GM18511 (cell line): ENCODE data around the gene PASD1.

Experiments
- ATAC-seq: cut with Tn5 transposase; IDR thresholded peaks from one replicate; pipeline ENCODE4 v1.9.1; 2021; ENCODE audit warnings: mild to moderate bottlenecking, moderate library complexity; ENCODE audit not compliant: unreplicated experiment

Gene PASD1

GRCh38 chrX:151701071-151701470 is 137.6 kb downstream of the PASD1 start:
- no peak for ATAC-seq

GRCh38 chrX:151701531-151701930 is 138.1 kb downstream of the PASD1 start:
- ATAC-seq: no peak

- no peak for ATAC-seq
These were observed 138.7 kb downstream of the PASD1 start for GRCh38 chrX:151702026-151702714.

- ATAC-seq: no peak
These were observed 139.4 kb downstream of the PASD1 start for GRCh38 chrX:151702741-151703340.

GRCh38 chrX:151703487-151703886 is 140.0 kb downstream of the PASD1 start:
- no peak for ATAC-seq

GRCh38 chrX:151704041-151704663 is 140.7 kb downstream of the PASD1 start:
- ATAC-seq: no peak

- ATAC-seq: no peak
These were observed 145.3 kb downstream of the PASD1 start for GRCh38 chrX:151708821-151709220.

GRCh38 chrX:151710457-151710856 is 147.0 kb downstream of the PASD1 start:
- no peak for ATAC-seq

GRCh38 chrX:151711154-151711553 is 147.7 kb downstream of the PASD1 start:
- no peak for ATAC-seq

GRCh38 chrX:151711787-151712186 is 148.3 kb downstream of the PASD1 start:
- no peak for ATAC-seq

- ATAC-seq: no peak
These were observed 148.8 kb downstream of the PASD1 start for GRCh38 chrX:151712253-151712652.

GRCh38 chrX:151713849-151714248 is 150.4 kb downstream of the PASD1 start:
- ATAC-seq: peak; percentile 68

- ATAC-seq: no peak
These were observed 150.9 kb downstream of the PASD1 start for GRCh38 chrX:151714362-151714761.

GRCh38 chrX:151715752-151716151 is 152.3 kb downstream of the PASD1 start, which contains the start of gene FATE1:
Gene FATE1 (plus strand): TSS chrX:151716035. CDS start chrX:151716120, 85 bp downstream.
- ATAC-seq: no peak

- ATAC-seq: no peak
These were observed 158.9 kb downstream of the PASD1 start for GRCh38 chrX:151722241-151722846.

- ATAC-seq: no peak
These were observed 159.8 kb downstream of the PASD1 start for GRCh38 chrX:151723156-151723760.

- ATAC-seq: no peak
These were observed 161.3 kb downstream of the PASD1 start for GRCh38 chrX:151724563-151725337.

- ATAC-seq: no peak
These were observed 161.8 kb downstream of the PASD1 start for GRCh38 chrX:151725338-151725614.
